Posterior vena cava (tissue), 2 donors: ENCODE data around the gene SUN1. TPM values are rescaled to one million over a fixed set of nuclear protein-coding genes. Genes with fewer than 3 reads are reported as not detected.

Experiments
- DNase-seq: peaks from one replicate; pipeline ENCODE4 v3.0.0-alpha.2; 2020; ENCODE audit warnings: low spot score
- intact Hi-C, 2 donors: fragments of 100-400 bp; cut with DNase I; formaldehyde crosslinking; loops; one replicate each; pipeline versions ENCODE4 v1.14.1 to v1.14.2; 2022 to 2023
- total RNA-seq, 2 donors: library from RNA; stranded (reverse); fragmentation: NEBNext Ultra II Directional; extraction: Animal tissue kit (Norgen Biotek cat#: 25700); gene quantifications; one replicate each; pipeline ENCODE4 v1.2.1, GENCODE V29; 2021
- donor health status: DM: yes; HTN: yes; CAD: no.
- donor health status: DM: yes; HTN: yes; CAD: no.

SUN1 gene
- total RNA-seq, 2 donors from 2014 or later = 110 to 132 TPM

GRCh38 chr7:828793-829561 is 3.3 kb upstream of the SUN1 start:
- no peak for DNase-seq
- intact Hi-C loops = loop anchor here in 1 of 2 donors (5.0 kb wide), 1 partner anchor 42 kb away; no protein-coding TSS in a partner anchor

- DNase-seq = no peak
- intact Hi-C loops = no loop called here
These were observed 2.2 kb upstream of the SUN1 start for GRCh38 chr7:830069-830468.

GRCh38 chr7:831596-832166 is 595 bp upstream of the SUN1 start:
- DNase-seq = no peak
- intact Hi-C loops = no loop called here

GRCh38 chr7:832968-833424 is 720 bp downstream of the SUN1 start:
- intact Hi-C loops = no loop called here
- peak; percentile 25 for DNase-seq

GRCh38 chr7:833601-834258 is 1.5 kb downstream of the SUN1 start:
- DNase-seq = peak; percentile 19
- intact Hi-C loops = loop anchor here in 1 of 2 donors (2.0 kb wide), 1 partner anchor 45 kb away; no protein-coding TSS in a partner anchor

- DNase-seq = no peak
- intact Hi-C loops = loop anchor here in 1 of 2 donors (2.0 kb wide), 1 partner anchor 45 kb away; no protein-coding TSS in a partner anchor
These were observed 2.0 kb downstream of the SUN1 start for GRCh38 chr7:834277-834676.

- no peak for DNase-seq
- intact Hi-C loops = loop anchor here in 1 of 2 donors (2.0 kb wide), 1 partner anchor 46 kb away; no protein-coding TSS in a partner anchor
These were observed 2.7 kb downstream of the SUN1 start for GRCh38 chr7:835021-835420.

GRCh38 chr7:835485-836401 is 3.5 kb downstream of the SUN1 start:
- intact Hi-C loops = loop anchor here in 1 of 2 donors (2.0 kb wide), 1 partner anchor 47 kb away; no protein-coding TSS in a partner anchor
- no peak for DNase-seq

- no peak for DNase-seq
- intact Hi-C loops = no loop called here
These were observed 4.2 kb downstream of the SUN1 start for GRCh38 chr7:836429-836828.

GRCh38 chr7:837001-837400 is 4.7 kb downstream of the SUN1 start:
- no peak for DNase-seq
- intact Hi-C loops = no loop called here

- peak; percentile 46 for DNase-seq
- intact Hi-C loops = no loop called here
These were observed 7.8 kb downstream of the SUN1 start for GRCh38 chr7:840001-840600.

GRCh38 chr7:841943-842342 is 9.7 kb downstream of the SUN1 start:
- DNase-seq = no peak
- intact Hi-C loops = no loop called here

GRCh38 chr7:842431-843031 is 10.3 kb downstream of the SUN1 start:
- intact Hi-C loops = no loop called here
- DNase-seq = no peak

- intact Hi-C loops = no loop called here
These were observed 11.0 kb downstream of the SUN1 start for GRCh38 chr7:843230-843629.

GRCh38 chr7:844043-844442 is 11.8 kb downstream of the SUN1 start:
- intact Hi-C loops = no loop called here
- no peak for DNase-seq

More at GRCh38 chr7:843230-843629, 11.0 kb downstream of the SUN1 start:
- DNase-seq = no peak

- intact Hi-C loops = no loop called here
- DNase-seq = no peak
These were observed 12.2 kb downstream of the SUN1 start for GRCh38 chr7:844514-844913.

GRCh38 chr7:845091-845490 is 12.8 kb downstream of the SUN1 start:
- DNase-seq = no peak
- intact Hi-C loops = no loop called here

- intact Hi-C loops = no loop called here
- no peak for DNase-seq
These were observed 13.5 kb downstream of the SUN1 start for GRCh38 chr7:845731-846130.
